HEK293 (cell line): ENCODE measurements around the gene CACNA1B.

Source experiments
- CTCF ChIA-PET: fragments of 350-600 bp; formaldehyde crosslinking; extraction: SDS; loops from one replicate; lab custom pipeline; 2021; ENCODE audit warnings: antibody characterized with exemption; lab: Yijun Ruan, JAX
- POLR2A ChIA-PET: fragments of 300-600 bp; formaldehyde crosslinking; extraction: SDS; loops from one replicate; lab custom pipeline; 2020; ENCODE audit warnings: antibody characterized with exemption, inconsistent platforms; lab: Yijun Ruan, JAX
- H3K27ac ChIP-seq: fragments of 200-500 bp; sonication (Bioruptor generic); 2 replicates; pipeline ENCODE4 v1.5.1; 2014; ENCODE audit warnings: low read depth, low read length, control low read depth, inconsistent platforms; ENCODE audit errors: extremely low read depth
- H3K36me3 ChIP-seq, 2 experiments: fragments of 200-500 bp in 1 of 2; sonication (Bioruptor generic) in 1 of 2; 1 replicate in 1 of 2; 2 replicates in 1 of 2; pipeline ENCODE4 v1.5.1; 2014 to 2017; ENCODE audit warnings: inconsistent platforms in 2 of 2, low read length in 2 of 2; ENCODE audit not compliant: control insufficient read depth in 2 of 2, insufficient read depth in 1 of 2
- H3K4me1 ChIP-seq: fragments of 200-500 bp; sonication (Bioruptor generic); 2 replicates; pipeline ENCODE4 v1.5.1; 2014; ENCODE audit warnings: mild to moderate bottlenecking, low read length, inconsistent platforms; ENCODE audit not compliant: control insufficient read depth, insufficient read depth
- H3K4me3 ChIP-seq: 2 replicates; pipeline ENCODE4 v1.5.1; 2011; ENCODE audit warnings: low read depth, mild to moderate bottlenecking, control low read depth, low read length, moderate library complexity
- H3K9me3 ChIP-seq: fragments of 200-500 bp; sonication (Bioruptor generic); 2 replicates; pipeline ENCODE4 v1.5.1; 2014; ENCODE audit warnings: low read depth, low read length, inconsistent platforms; ENCODE audit not compliant: control insufficient read depth, insufficient read depth
- AEBP2 ChIP-seq: fragments of 450-650 bp; formaldehyde crosslinking; IDR thresholded peaks from 2 replicates; pipeline ENCODE4 v1.5.1; 2016; ENCODE audit warnings: missing biosample characterization, missing genetic modification characterization, borderline replicate concordance
- ATF2 ChIP-seq: fragments of 450-650 bp; formaldehyde crosslinking; IDR thresholded peaks from 2 replicates; pipeline ENCODE4 v1.5.1; 2016; ENCODE audit warnings: missing biosample characterization, missing genetic modification characterization, low read depth
- PRDM2 ChIP-seq: fragments of 450-650 bp; formaldehyde crosslinking; IDR thresholded peaks from 2 replicates; pipeline ENCODE4 v1.5.1; 2016; ENCODE audit warnings: missing biosample characterization, missing genetic modification characterization, borderline replicate concordance
- YY1 ChIP-seq: fragments of 450-650 bp; formaldehyde crosslinking; IDR thresholded peaks from 2 replicates; pipeline ENCODE4 v1.5.1; 2018; ENCODE audit warnings: missing biosample characterization, missing genetic modification characterization
- ZBTB49 ChIP-seq: fragments of 450-650 bp; formaldehyde crosslinking; IDR thresholded peaks from 2 replicates; pipeline ENCODE4 v1.5.1; 2016; ENCODE audit warnings: missing biosample characterization, missing genetic modification characterization, low read depth
- ZBTB6 ChIP-seq: fragments of 450-650 bp; formaldehyde crosslinking; IDR thresholded peaks from 2 replicates; pipeline ENCODE4 v1.5.1; 2017; ENCODE audit warnings: missing biosample characterization, missing genetic modification characterization
- ZFP69B ChIP-seq: fragments of 450-650 bp; formaldehyde crosslinking; IDR thresholded peaks from 2 replicates; pipeline ENCODE4 v1.5.1; 2016; ENCODE audit warnings: missing biosample characterization, missing genetic modification characterization
- ZNF112 ChIP-seq: fragments of 450-650 bp; formaldehyde crosslinking; IDR thresholded peaks from 2 replicates; pipeline ENCODE4 v1.5.0; 2017; ENCODE audit warnings: missing biosample characterization, missing genetic modification characterization
- ZNF148 ChIP-seq: fragments of 450-650 bp; formaldehyde crosslinking; IDR thresholded peaks from 2 replicates; pipeline ENCODE4 v1.5.0; 2017; ENCODE audit warnings: missing biosample characterization, missing genetic modification characterization, borderline replicate concordance
- ZNF248 ChIP-seq: fragments of 450-650 bp; formaldehyde crosslinking; IDR thresholded peaks from 2 replicates; pipeline ENCODE4 v1.5.1; 2017; ENCODE audit warnings: missing biosample characterization, missing genetic modification characterization
- ZNF266 ChIP-seq: fragments of 450-650 bp; formaldehyde crosslinking; IDR thresholded peaks from 2 replicates; pipeline ENCODE4 v1.5.1; 2016; ENCODE audit warnings: missing biosample characterization, missing genetic modification characterization, low read depth
- ZNF416 ChIP-seq: fragments of 450-650 bp; formaldehyde crosslinking; IDR thresholded peaks from 2 replicates; pipeline ENCODE4 v1.5.1; 2016; ENCODE audit warnings: missing biosample characterization, missing genetic modification characterization
- ZNF426 ChIP-seq: fragments of 450-650 bp; formaldehyde crosslinking; IDR thresholded peaks from 2 replicates; pipeline ENCODE4 v1.5.1; 2017; ENCODE audit warnings: missing biosample characterization, missing genetic modification characterization, mild to moderate bottlenecking, inconsistent platforms, moderate library complexity
- ZNF433 ChIP-seq: fragments of 450-650 bp; formaldehyde crosslinking; IDR thresholded peaks from 2 replicates; pipeline ENCODE4 v1.5.1; 2016; ENCODE audit warnings: missing biosample characterization, missing genetic modification characterization, low read depth
- ZNF571 ChIP-seq: fragments of 450-650 bp; formaldehyde crosslinking; IDR thresholded peaks from 2 replicates; pipeline ENCODE4 v1.5.0; 2017; ENCODE audit warnings: missing biosample characterization, missing genetic modification characterization
- ZNF585B ChIP-seq: fragments of 450-650 bp; formaldehyde crosslinking; IDR thresholded peaks from 2 replicates; pipeline ENCODE4 v1.5.1; 2016; ENCODE audit warnings: missing biosample characterization, missing genetic modification characterization
- ZNF624 ChIP-seq: fragments of 450-650 bp; formaldehyde crosslinking; IDR thresholded peaks from 2 replicates; pipeline ENCODE4 v1.5.1; 2017; ENCODE audit warnings: missing biosample characterization, missing genetic modification characterization
- ZNF692 ChIP-seq: fragments of 450-650 bp; formaldehyde crosslinking; IDR thresholded peaks from 2 replicates; pipeline ENCODE4 v1.5.1; 2016; ENCODE audit warnings: missing biosample characterization, missing genetic modification characterization
- ZSCAN16 ChIP-seq: fragments of 450-650 bp; formaldehyde crosslinking; IDR thresholded peaks from 2 replicates; pipeline ENCODE4 v1.5.1; 2016; ENCODE audit warnings: missing biosample characterization, missing genetic modification characterization

The CACNA1B gene

GRCh38 chr9:138053996-138054752 is 176.6 kb downstream of the CACNA1B start:
- TF ChIP-seq ZNF266 (tag by site-specific recombination), result no peak
- TF ChIP-seq ZBTB6 (tag by site-specific recombination), result no peak
- TF ChIP-seq ATF2 (tag by site-specific recombination), result no peak
- no peak for TF ChIP-seq ZNF692
- no peak for TF ChIP-seq ZNF416
- no peak for TF ChIP-seq AEBP2 (tag by site-specific recombination)
- TF ChIP-seq ZNF624 (tag by site-specific recombination), result no peak
- TF ChIP-seq ZNF248 (tag by site-specific recombination), result no peak
- TF ChIP-seq ZNF585B (tag by site-specific recombination), result no peak
- TF ChIP-seq ZBTB49 (tag by site-specific recombination), result no peak
- no peak for TF ChIP-seq ZNF426 (tag by site-specific recombination)
- no peak for TF ChIP-seq ZSCAN16 (tag by site-specific recombination)
- no peak for TF ChIP-seq ZNF433
- TF ChIP-seq YY1 (tag by site-specific recombination), result no peak
- no peak for TF ChIP-seq PRDM2 (tag by site-specific recombination)
- no peak for TF ChIP-seq ZNF571
- no peak for TF ChIP-seq ZNF148 (tag by site-specific recombination)
- no peak for TF ChIP-seq ZNF112
- TF ChIP-seq ZFP69B (tag by site-specific recombination), result no peak
- Histone ChIP-seq H3K9me3 (no peaks in the 10 kb centered on the region), H3K27ac (no peak overlapping the region), H3K4me3 (no peak overlapping the region), H3K4me1 (no peaks in the 10 kb centered on the region), H3K36me3 (no peaks in the 10 kb centered on the region)
- POLR2A ChIA-PET, result interaction anchor here (0.6 kb wide), 1 partner anchor 27 kb away, joined by 7 read pairs; no protein-coding TSS in a partner anchor
- CTCF ChIA-PET, result interaction anchor here (0.9 kb wide), 1 partner anchor 17 kb away, joined by 3 read pairs; no protein-coding TSS in a partner anchor
